SJCRH30 (cell line): ENCODE data around the gene NR4A1. TPM values are rescaled to one million over a fixed set of nuclear protein-coding genes. Genes with fewer than 3 reads are reported as not detected.

Experiments used
- DNase-seq, 2 experiments: peaks; one replicate each; pipeline ENCODE4 v3.0.0-alpha.2; 2015 to 2020
- H3K27ac ChIP-seq: fragments of 250-450 bp; sonication (Bioruptor Pico); 2 replicates; pipeline ENCODE4 v1.5.1; 2020; ENCODE audit warnings: mild to moderate bottlenecking, moderate library complexity
- H3K27me3 ChIP-seq: fragments of 250-450 bp; sonication (Bioruptor Pico); 2 replicates; pipeline ENCODE4 v1.5.1; 2020; ENCODE audit warnings: mild to moderate bottlenecking, moderate library complexity
- H3K36me3 ChIP-seq: fragments of 250-450 bp; sonication (Bioruptor Pico); 2 replicates; pipeline ENCODE4 v1.5.1; 2020; ENCODE audit warnings: mild to moderate bottlenecking, moderate library complexity
- H3K4me1 ChIP-seq: fragments of 250-450 bp; sonication (Bioruptor Pico); 2 replicates; pipeline ENCODE4 v1.5.1; 2020; ENCODE audit warnings: mild to moderate bottlenecking, moderate library complexity
- H3K4me3 ChIP-seq: fragments of 250-450 bp; sonication (Bioruptor Pico); 2 replicates; pipeline ENCODE4 v1.5.1; 2020; ENCODE audit warnings: mild to moderate bottlenecking, moderate library complexity
- H3K9me3 ChIP-seq: fragments of 250-450 bp; sonication (Bioruptor Pico); replicated peaks from 2 replicates; pipeline ENCODE4 v1.5.1; 2020; ENCODE audit warnings: mild to moderate bottlenecking, moderate library complexity
- total RNA-seq: library from RNA; depleted of rRNA; stranded (reverse); fragments of >200 nt; shearing (Covaris generic); gene quantifications from 2 replicates; pipeline ENCODE4 v1.2.3, GENCODE V29; 2014; rRNA removed

Gene NR4A1
- 9.2 and 10.0 TPM in 2 replicates for total RNA-seq

DNA sequence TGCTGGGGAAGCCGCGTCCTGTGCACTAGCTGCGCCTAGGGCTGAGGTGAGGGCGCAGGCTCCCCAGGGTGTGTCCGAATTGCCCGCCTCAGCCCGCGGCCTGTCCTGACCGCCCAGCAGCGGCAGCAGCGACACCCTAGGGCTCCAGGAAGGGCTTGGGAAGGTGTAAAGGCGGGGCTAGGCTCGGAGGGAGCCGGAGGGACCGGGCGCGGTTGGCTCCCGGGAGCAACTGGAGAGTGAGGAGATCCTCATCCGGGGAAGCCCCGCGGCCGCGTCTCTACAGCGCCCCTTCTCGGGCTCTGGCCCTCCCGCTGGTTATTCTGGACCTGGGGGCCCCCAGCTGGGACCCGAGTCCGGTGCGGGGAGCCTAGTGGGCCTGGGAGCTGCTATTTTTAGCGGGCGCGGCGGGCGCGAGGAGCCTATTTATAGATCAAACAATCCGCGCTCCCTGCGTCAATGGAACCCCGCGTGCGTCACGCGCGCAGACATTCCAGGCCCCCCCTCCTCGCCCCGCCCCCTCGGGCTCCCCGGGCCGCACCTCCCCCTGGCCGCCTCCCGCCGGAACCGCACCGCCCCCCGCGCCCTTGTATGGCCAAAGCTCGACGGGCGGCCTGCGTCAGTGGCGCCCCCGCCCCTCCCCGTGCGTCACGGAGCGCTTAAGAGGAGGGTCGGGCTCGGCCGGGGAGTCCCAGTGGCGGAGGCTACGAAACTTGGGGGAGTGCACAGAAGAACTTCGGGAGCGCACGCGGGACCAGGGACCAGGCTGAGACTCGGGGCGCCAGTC is at the start of gene NR4A1:
Gene NR4A1 (plus strand): TSS at position 685 of the 784 bp plus-strand sequence. CDS start 2,887 bp downstream, outside the sequence.
- Histone ChIP-seq H3K36me3 (no peaks in the 10 kb centered on the region), H3K27me3 (no peaks in the 10 kb centered on the region), H3K27ac (peak within 1 kb of the TSS; percentile 63), H3K9me3 (no peaks in the 10 kb centered on the region), H3K4me1 (peaks cover 7% of the 10 kb centered on the region), H3K4me3 (peak within 1 kb of the TSS; percentile 73)
- peak; percentile 95 to 97 for DNase-seq

DNA sequence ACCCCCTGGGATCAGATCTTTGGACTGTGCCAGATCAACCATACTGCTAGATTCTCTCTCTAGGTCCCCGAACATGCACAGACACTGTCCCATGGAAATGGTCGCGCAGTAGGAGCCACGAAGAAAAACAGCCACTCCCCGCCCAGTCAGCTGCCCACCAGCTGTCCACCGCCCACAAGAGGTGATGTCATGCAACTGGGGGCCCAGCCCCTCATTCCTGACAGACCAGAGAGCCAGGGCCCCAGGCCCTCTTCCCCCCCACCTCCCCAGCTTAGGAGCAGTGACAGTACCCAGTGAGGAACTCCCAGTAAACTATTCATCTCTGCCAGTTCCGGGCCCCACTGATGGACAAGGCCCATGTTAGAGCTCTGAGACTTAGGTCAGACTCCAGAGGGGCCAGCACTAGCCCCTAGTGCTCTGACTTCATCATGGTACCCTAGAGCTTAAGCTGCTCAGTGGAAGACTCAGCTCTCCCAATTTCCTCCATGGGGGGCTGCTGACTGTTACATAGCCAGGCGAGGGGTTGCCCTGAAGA is 48.2 kb upstream of the NR4A1 start:
- H3K4me1 ChIP-seq = peaks cover 21% of the 10 kb centered on the region
- peak; percentile 70 to 77 for DNase-seq
- H3K27ac ChIP-seq = no peak overlapping the region
- no peaks in the 10 kb centered on the region for H3K36me3 ChIP-seq
- H3K27me3 ChIP-seq = no peaks in the 10 kb centered on the region
- no peak overlapping the region for H3K4me3 ChIP-seq
- H3K9me3 ChIP-seq = no peaks in the 10 kb centered on the region

GRCh38 chr12:52003591-52003990 is 47.7 kb upstream of the NR4A1 start:
- H3K36me3 ChIP-seq = no peaks in the 10 kb centered on the region
- DNase-seq = no peak
- no peaks in the 10 kb centered on the region for H3K27me3 ChIP-seq
- H3K9me3 ChIP-seq = no peaks in the 10 kb centered on the region
- no peak overlapping the region for H3K4me3 ChIP-seq
- peaks cover 21% of the 10 kb centered on the region for H3K4me1 ChIP-seq
- no peak overlapping the region for H3K27ac ChIP-seq

GRCh38 chr12:52004042-52004648 is 47.1 kb upstream of the NR4A1 start:
- Histone ChIP-seq H3K36me3 (no peaks in the 10 kb centered on the region), H3K4me1 (peaks cover 21% of the 10 kb centered on the region), H3K9me3 (no peaks in the 10 kb centered on the region), H3K27ac (no peak overlapping the region), H3K4me3 (no peak overlapping the region), H3K27me3 (no peaks in the 10 kb centered on the region)
- peak; percentile 71 to 82 for DNase-seq

- H3K4me1 ChIP-seq = peaks cover 30% of the 10 kb centered on the region
Observed at GRCh38 chr12:52005218-52005902, 45.9 kb upstream of the NR4A1 start.

GRCh38 chr12:52005903-52006703 is 45.1 kb upstream of the NR4A1 start:
- no peaks in the 10 kb centered on the region for H3K27me3 ChIP-seq
- no peak for DNase-seq

More at GRCh38 chr12:52005218-52005902, 45.9 kb upstream of the NR4A1 start:
- DNase-seq = no peak
- no peak overlapping the region for H3K27ac ChIP-seq
- H3K4me3 ChIP-seq = no peak overlapping the region
- no peaks in the 10 kb centered on the region for H3K9me3 ChIP-seq
- H3K36me3 ChIP-seq = no peaks in the 10 kb centered on the region
- no peaks in the 10 kb centered on the region for H3K27me3 ChIP-seq

DNA sequence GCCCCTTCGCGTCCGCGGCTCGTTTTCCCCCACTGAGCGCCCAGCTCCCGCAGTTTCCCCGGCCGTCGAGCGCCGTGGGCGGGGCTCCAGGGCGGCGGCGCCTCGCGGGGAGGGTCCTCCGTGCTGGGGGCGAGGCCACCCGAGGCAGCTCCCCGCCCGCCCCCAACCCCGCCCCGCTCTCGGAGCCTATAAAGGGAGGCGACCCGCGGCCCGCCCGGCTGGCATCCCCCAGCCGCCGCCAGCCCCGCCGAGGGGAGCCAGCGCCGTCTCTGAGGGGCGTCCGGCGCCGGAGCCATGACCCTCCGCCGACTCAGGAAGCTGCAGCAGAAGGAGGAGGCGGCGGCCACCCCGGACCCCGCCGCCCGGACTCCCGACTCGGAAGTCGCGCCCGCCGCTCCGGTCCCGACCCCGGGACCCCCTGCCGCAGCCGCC is 44.5 kb upstream of the NR4A1 start, which contains the start of gene TAMALIN:
Gene TAMALIN (plus strand): TSS at position 221 of the 432 bp plus-strand sequence. CDS start 74 bp downstream, at position 295.
- H3K4me1 ChIP-seq = peaks cover 36% of the 10 kb centered on the region
- H3K4me3 ChIP-seq = peak within 1 kb of the TSS; percentile 76
- no peaks in the 10 kb centered on the region for H3K9me3 ChIP-seq
- peak; percentile 80 to 87 for DNase-seq
- no peaks in the 10 kb centered on the region for H3K27me3 ChIP-seq
- no peaks in the 10 kb centered on the region for H3K36me3 ChIP-seq
- H3K27ac ChIP-seq = no peak within 1 kb of the TSS

More at GRCh38 chr12:52005903-52006703, 45.1 kb upstream of the NR4A1 start:
- Histone ChIP-seq H3K36me3 (no peaks in the 10 kb centered on the region), H3K4me3 (peak overlapping the region; percentile 76), H3K4me1 (peaks cover 36% of the 10 kb centered on the region), H3K27ac (no peak overlapping the region), H3K9me3 (no peaks in the 10 kb centered on the region)

GRCh38 chr12:52007158-52007921 is 43.9 kb upstream of the NR4A1 start:
- H3K27me3 ChIP-seq = no peaks in the 10 kb centered on the region
- peak overlapping the region; percentile 76 for H3K4me3 ChIP-seq
- DNase-seq = peak; percentile 44 to 45
- H3K9me3 ChIP-seq = no peaks in the 10 kb centered on the region
- H3K36me3 ChIP-seq = no peaks in the 10 kb centered on the region; the same call in 1 of the 2 replicates
- peaks cover 36% of the 10 kb centered on the region for H3K4me1 ChIP-seq
- no peak overlapping the region for H3K27ac ChIP-seq

GRCh38 chr12:52007982-52008510 is 43.2 kb upstream of the NR4A1 start:
- no peaks in the 10 kb centered on the region for H3K27me3 ChIP-seq

GRCh38 chr12:52009081-52009751 is 42.0 kb upstream of the NR4A1 start:
- Histone ChIP-seq H3K4me3 (no peak overlapping the region), H3K4me1 (peaks cover 17% of the 10 kb centered on the region), H3K27ac (peak overlapping the region; percentile 64; the same call in 1 of the 2 replicates)

More at GRCh38 chr12:52007982-52008510, 43.2 kb upstream of the NR4A1 start:
- peaks cover 29% of the 10 kb centered on the region for H3K4me1 ChIP-seq
- H3K4me3 ChIP-seq = no peak overlapping the region
- H3K36me3 ChIP-seq = peaks cover 3% of the 10 kb centered on the region; the same call in 1 of the 2 replicates
- H3K27ac ChIP-seq = no peak overlapping the region
- H3K9me3 ChIP-seq = no peaks in the 10 kb centered on the region
- DNase-seq = no peak

DNA sequence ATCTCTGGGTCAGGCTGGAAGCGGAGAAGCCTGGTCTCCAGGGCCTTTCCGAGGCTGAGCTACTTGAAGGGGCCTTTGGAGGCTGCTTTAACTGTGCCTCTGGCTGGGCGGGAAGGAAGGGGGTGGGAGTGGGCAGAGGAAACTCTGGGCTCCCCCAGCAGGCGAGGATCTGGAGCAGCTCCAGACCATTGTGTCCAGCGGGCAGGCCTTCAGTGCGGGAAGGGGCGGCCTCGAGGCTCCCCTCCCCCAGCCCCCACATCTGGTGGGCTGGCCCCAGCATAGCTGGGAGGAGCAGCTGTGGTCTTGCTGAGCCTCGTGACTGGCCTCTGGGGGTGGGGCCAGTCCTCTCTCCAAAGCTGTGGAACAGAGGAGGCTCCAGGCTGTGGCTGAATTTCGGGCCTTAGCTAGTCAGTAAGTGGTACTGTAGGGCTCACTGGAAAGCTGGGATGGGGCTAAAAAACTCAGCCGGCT is 41.1 kb upstream of the NR4A1 start:
- DNase-seq = peak; percentile 94 to 96
- H3K27me3 ChIP-seq = no peaks in the 10 kb centered on the region
- H3K27ac ChIP-seq = peak overlapping the region; percentile 64
- H3K4me3 ChIP-seq = peak overlapping the region; percentile 14
- peaks cover 5% of the 10 kb centered on the region; the same call in 1 of the 2 replicates for H3K36me3 ChIP-seq
- no peaks in the 10 kb centered on the region for H3K9me3 ChIP-seq
- H3K4me1 ChIP-seq = peaks cover 15% of the 10 kb centered on the region

More at GRCh38 chr12:52009081-52009751, 42.0 kb upstream of the NR4A1 start:
- peaks cover 4% of the 10 kb centered on the region; the same call in 1 of the 2 replicates for H3K36me3 ChIP-seq
- no peak for DNase-seq
- H3K27me3 ChIP-seq = no peaks in the 10 kb centered on the region
- no peaks in the 10 kb centered on the region for H3K9me3 ChIP-seq
